ENCODE data around the gene BAMBI. TPM values are rescaled to one million over a fixed set of nuclear protein-coding genes. Genes with fewer than 3 reads are reported as not detected.

The BAMBI gene
- polyA plus RNA-seq, 2 of the 4 experiments (the other 2 are of a cell fraction), result 25.6 to 40.5 TPM

DNA sequence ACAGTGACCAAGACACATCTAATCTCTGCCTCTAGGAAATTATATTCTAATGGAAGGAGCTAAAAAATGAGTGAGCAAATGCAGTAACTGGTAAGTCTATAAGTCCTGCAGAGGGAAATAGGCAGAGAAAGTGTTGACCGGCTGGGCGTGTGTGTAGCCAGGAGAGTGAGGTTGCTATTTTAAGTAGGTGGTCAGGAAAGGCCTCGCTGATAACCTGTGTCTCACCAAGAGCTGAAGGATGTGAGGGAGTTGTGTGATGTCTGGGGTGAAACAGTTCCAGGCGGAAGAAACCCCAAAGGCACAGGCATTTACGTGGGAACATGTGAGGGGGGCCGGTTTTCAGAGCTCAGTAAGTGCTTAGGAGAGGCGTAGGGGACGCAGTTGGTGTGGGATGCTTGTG lies 54.8 kb downstream of the BAMBI start:
- 95% methylated on average over 8 of the region's 8 CpGs for WGBS (ENCODE audit: missing lambda C conversion rate)
- Histone ChIP-seq H3K4me1 (peaks cover 14% of the 10 kb centered on the region; the same call in 2 of the 3 replicates), H3K4me3 (no peak overlapping the region), H3K9me3 (peaks cover 7% of the 10 kb centered on the region), H3K27ac (no peak overlapping the region; a peak in 1 of 6 replicates), H3K4me2 (no peak overlapping the region)
- no peak for TF ChIP-seq ZFP36 (IDR thresholded peaks at IDR 0.05; ENCODE audit: borderline replicate concordance, partially characterized antibody)
- TF ChIP-seq, protein P1, sequence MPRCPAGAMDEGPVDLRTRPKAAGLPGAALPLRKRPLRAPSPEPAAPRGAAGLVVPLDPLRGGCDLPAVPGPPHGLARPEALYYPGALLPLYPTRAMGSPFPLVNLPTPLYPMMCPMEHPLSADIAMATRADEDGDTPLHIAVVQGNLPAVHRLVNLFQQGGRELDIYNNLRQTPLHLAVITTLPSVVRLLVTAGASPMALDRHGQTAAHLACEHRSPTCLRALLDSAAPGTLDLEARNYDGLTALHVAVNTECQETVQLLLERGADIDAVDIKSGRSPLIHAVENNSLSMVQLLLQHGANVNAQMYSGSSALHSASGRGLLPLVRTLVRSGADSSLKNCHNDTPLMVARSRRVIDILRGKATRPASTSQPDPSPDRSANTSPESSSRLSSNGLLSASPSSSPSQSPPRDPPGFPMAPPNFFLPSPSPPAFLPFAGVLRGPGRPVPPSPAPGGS (IDR thresholded peaks at IDR 0.05), result no peak
- TF ChIP-seq TFCP2L1 (CRISPR knock-in tag; IDR thresholded peaks at IDR 0.05), result no peak
- no peak for TF ChIP-seq CHD4 (IDR thresholded peaks at IDR 0.05; ENCODE audit: borderline replicate concordance)
- TF ChIP-seq MAZ (IDR thresholded peaks at IDR 0.05; ENCODE audit: borderline replicate concordance, low read depth, low read length), result no peak
- TF ChIP-seq EP300 (IDR thresholded peaks at IDR 0.05), result no peak
- no peak for TF ChIP-seq NR3C1 (IDR thresholded peaks at IDR 0.05)
- TF ChIP-seq RFX5 (IDR thresholded peaks at IDR 0.05), result no peak
- no peak for TF ChIP-seq ZNF302 (CRISPR knock-in tag; IDR thresholded peaks at IDR 0.05)
- no peak for TF ChIP-seq RCOR1 (IDR thresholded peaks at IDR 0.05; ENCODE audit: low read depth, low read length)
- TF ChIP-seq, protein P2, sequence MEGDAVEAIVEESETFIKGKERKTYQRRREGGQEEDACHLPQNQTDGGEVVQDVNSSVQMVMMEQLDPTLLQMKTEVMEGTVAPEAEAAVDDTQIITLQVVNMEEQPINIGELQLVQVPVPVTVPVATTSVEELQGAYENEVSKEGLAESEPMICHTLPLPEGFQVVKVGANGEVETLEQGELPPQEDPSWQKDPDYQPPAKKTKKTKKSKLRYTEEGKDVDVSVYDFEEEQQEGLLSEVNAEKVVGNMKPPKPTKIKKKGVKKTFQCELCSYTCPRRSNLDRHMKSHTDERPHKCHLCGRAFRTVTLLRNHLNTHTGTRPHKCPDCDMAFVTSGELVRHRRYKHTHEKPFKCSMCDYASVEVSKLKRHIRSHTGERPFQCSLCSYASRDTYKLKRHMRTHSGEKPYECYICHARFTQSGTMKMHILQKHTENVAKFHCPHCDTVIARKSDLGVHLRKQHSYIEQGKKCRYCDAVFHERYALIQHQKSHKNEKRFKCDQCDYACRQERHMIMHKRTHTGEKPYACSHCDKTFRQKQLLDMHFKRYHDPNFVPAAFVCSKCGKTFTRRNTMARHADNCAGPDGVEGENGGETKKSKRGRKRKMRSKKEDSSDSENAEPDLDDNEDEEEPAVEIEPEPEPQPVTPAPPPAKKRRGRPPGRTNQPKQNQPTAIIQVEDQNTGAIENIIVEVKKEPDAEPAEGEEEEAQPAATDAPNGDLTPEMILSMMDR (IDR thresholded peaks at IDR 0.05), result no peak
- no peak for TF ChIP-seq HDAC2 (IDR thresholded peaks at IDR 0.05)
- TF ChIP-seq, protein P3, sequence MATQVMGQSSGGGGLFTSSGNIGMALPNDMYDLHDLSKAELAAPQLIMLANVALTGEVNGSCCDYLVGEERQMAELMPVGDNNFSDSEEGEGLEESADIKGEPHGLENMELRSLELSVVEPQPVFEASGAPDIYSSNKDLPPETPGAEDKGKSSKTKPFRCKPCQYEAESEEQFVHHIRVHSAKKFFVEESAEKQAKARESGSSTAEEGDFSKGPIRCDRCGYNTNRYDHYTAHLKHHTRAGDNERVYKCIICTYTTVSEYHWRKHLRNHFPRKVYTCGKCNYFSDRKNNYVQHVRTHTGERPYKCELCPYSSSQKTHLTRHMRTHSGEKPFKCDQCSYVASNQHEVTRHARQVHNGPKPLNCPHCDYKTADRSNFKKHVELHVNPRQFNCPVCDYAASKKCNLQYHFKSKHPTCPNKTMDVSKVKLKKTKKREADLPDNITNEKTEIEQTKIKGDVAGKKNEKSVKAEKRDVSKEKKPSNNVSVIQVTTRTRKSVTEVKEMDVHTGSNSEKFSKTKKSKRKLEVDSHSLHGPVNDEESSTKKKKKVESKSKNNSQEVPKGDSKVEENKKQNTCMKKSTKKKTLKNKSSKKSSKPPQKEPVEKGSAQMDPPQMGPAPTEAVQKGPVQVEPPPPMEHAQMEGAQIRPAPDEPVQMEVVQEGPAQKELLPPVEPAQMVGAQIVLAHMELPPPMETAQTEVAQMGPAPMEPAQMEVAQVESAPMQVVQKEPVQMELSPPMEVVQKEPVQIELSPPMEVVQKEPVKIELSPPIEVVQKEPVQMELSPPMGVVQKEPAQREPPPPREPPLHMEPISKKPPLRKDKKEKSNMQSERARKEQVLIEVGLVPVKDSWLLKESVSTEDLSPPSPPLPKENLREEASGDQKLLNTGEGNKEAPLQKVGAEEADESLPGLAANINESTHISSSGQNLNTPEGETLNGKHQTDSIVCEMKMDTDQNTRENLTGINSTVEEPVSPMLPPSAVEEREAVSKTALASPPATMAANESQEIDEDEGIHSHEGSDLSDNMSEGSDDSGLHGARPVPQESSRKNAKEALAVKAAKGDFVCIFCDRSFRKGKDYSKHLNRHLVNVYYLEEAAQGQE (IDR thresholded peaks at IDR 0.05), result no peak
- TF ChIP-seq MYC (IDR thresholded peaks at IDR 0.05; ENCODE audit: borderline replicate concordance, low read length), result no peak
- no peak for TF ChIP-seq HOXB13 (CRISPR knock-in tag; IDR thresholded peaks at IDR 0.05; ENCODE audit: low read depth)
- no peak for TF ChIP-seq HMGXB4 (CRISPR knock-in tag; IDR thresholded peaks at IDR 0.05; ENCODE audit: borderline replicate concordance)
- no peak for TF ChIP-seq RARB (CRISPR knock-in tag; IDR thresholded peaks at IDR 0.05)
- TF ChIP-seq, protein P4, sequence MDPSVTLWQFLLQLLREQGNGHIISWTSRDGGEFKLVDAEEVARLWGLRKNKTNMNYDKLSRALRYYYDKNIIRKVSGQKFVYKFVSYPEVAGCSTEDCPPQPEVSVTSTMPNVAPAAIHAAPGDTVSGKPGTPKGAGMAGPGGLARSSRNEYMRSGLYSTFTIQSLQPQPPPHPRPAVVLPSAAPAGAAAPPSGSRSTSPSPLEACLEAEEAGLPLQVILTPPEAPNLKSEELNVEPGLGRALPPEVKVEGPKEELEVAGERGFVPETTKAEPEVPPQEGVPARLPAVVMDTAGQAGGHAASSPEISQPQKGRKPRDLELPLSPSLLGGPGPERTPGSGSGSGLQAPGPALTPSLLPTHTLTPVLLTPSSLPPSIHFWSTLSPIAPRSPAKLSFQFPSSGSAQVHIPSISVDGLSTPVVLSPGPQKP (IDR thresholded peaks at IDR 0.05; ENCODE audit: low read depth, low read length), result no peak
- no peak for DNase-seq (ENCODE audit: low read depth in 1 of 2, low spot score in 1 of 2)
- ChIA-PET CTCF (interaction anchor here (0.9 to 1.2 kb wide), 4 partner anchors 8 to 572 kb away, joined by 3 to 5 read pairs (median 3); no protein-coding TSS in a partner anchor), POLR2A (no interaction called here)
- FAIRE-seq, result no peak
- ATAC-seq, result no peak

Small RNA genes lying within 50 kb of the gene (small RNA-seq; reads per million reads assigned to genes)
- gene RNU4ATAC6P (0 reads per million in 6 experiments), gene RNU6-1067P (0 to 3.9 (median 0.18) reads per million in 6 experiments)

Other genes starting within 250 kb of the BAMBI start
- gene WAC, start 144.4 kb upstream of the BAMBI start, polyA plus RNA-seq (2011; rRNA removed), result 133 TPM in 2 replicates
- gene WAC, start 144.4 kb upstream of the BAMBI start, polyA plus RNA-seq (2017; fragmentation: RNase III; extraction: RNeasy Plus Mini Kit Qiagen cat#74134 plus additional on column Dnase treatment), result 63.9 to 66.1 TPM (median 64.4 TPM) in 3 replicates

Data from A549 (cell line).